PC-3 (cell line): ENCODE data around the gene TRIM40.

Source experiments
- EZH2 ChIP-seq: fragments of 300-600 bp; sonication (generic); IDR thresholded peaks from one replicate; pipeline ENCODE4 v1.6.1; 2017; ENCODE audit warnings: antibody characterized with exemption, mild to moderate bottlenecking, low read length; ENCODE audit not compliant: unreplicated experiment
- TF ChIP-seq, protein P1 (sequence below): fragments of 300-600 bp; sonication (generic); conservative IDR thresholded peaks from 2 replicates; pipeline ENCODE4 v1.5.1; 2017; ENCODE audit warnings: antibody characterized with exemption, low read depth, mild to moderate bottlenecking, low read length

DNA sequence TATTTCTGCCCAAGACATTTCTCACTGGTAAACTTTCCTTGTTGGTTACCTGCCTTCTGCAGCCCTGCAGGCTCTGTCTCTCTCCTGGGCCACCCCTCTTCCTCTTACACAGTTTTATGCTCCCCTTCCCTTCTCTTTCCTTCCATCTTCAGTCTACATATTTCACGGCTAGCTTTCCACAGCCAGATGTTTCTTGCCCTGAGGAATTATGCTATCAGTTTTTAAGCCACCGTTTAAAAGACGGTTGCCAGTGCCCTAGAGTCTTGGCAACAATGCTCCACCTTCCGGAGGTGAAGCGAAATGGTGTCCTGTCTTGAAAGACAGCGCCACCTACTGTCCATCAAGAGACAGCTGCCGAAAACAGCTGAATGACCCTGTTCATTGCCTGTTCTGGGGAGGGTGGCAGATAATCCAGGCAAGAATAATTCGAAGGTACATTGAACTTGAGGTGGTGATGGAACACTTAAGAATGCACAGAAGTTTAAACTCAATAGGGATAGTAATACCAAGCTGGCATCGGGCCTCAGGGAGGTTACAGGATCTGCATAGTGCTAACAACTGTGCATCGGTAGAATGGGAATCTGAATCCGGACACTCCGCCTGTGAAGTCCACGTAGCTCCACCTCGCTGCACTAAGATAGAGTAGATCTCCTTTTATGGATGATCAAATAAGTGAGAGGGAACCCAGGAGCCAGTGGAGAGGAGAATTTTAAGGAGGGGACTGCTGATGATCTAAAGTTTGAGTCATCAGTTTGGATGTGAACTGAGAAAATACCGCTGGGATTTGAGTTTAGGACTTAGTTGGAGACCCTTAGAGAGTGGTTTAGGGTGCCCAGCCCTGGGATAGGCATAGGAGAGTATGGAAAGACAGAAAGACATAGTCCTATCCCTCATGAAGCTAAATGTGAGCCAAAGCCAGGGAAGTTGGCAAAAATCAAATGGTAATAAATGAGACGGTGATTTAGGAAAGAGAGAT lies 4.8 kb upstream of the TRIM40 start:
- TF ChIP-seq, protein P1, sequence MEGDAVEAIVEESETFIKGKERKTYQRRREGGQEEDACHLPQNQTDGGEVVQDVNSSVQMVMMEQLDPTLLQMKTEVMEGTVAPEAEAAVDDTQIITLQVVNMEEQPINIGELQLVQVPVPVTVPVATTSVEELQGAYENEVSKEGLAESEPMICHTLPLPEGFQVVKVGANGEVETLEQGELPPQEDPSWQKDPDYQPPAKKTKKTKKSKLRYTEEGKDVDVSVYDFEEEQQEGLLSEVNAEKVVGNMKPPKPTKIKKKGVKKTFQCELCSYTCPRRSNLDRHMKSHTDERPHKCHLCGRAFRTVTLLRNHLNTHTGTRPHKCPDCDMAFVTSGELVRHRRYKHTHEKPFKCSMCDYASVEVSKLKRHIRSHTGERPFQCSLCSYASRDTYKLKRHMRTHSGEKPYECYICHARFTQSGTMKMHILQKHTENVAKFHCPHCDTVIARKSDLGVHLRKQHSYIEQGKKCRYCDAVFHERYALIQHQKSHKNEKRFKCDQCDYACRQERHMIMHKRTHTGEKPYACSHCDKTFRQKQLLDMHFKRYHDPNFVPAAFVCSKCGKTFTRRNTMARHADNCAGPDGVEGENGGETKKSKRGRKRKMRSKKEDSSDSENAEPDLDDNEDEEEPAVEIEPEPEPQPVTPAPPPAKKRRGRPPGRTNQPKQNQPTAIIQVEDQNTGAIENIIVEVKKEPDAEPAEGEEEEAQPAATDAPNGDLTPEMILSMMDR = peak; percentile 100
- no peak for TF ChIP-seq EZH2
